ENCODE measurements around the gene RRAGA. TPM values are rescaled to one million over a fixed set of nuclear protein-coding genes. Genes with fewer than 3 reads are reported as not detected.

Gene RRAGA
- total and polyA plus RNA-seq, 2 experiments from 2014 or later = 24.7 to 36.1 TPM

DNA sequence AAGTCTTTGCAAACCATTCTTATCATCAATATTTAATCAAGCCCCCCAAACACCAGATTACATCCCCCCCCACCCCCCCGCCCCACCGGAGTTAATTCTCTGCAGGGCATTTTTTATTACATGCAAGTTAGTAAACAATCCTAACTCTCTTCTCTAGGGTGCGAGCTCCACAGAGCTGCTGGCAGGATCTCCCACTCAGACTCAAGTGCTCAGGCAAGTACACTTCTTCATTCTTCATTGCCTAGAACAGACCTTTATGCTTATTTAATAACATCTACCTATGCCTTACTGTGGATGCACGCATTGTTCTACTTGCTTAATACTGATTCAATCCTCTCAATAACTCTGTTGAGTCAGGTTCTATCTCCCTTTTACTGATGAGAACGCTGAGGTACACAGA lies 26.1 kb upstream of the RRAGA start:
- no peak for ATAC-seq
- Histone ChIP-seq H3K27me3 (ENCODE audit: insufficient read depth) (no peaks in the 10 kb centered on the region), H2AFZ (no peak overlapping the region), H4K20me1 (replicated peaks; ENCODE audit: insufficient read depth) (no peaks in the 10 kb centered on the region), H3K36me3 (ENCODE audit: insufficient read depth) (no peaks in the 10 kb centered on the region), H3K4me2 (no peak overlapping the region), H3K4me1 (ENCODE audit: insufficient read depth) (no peaks in the 10 kb centered on the region), H3K27ac (ENCODE audit: low read depth) (no peak overlapping the region), H3K9me2 (ENCODE audit: insufficient read depth) (peaks cover 8% of the 10 kb centered on the region), H3F3A (replicated peaks; ENCODE audit: low read depth) (no peaks in the 10 kb centered on the region), H3K4me3 (no peak overlapping the region), H3K79me2 (replicated peaks; ENCODE audit: insufficient read depth) (no peaks in the 10 kb centered on the region)
- Mint-ChIP-seq H3K9me3 (peaks cover 2% of the 10 kb centered on the region; the same call in 2 of the 3 replicates), H3K4me1 (no peaks in the 10 kb centered on the region), H3K27ac (no peak overlapping the region), H3K36me3 (ENCODE audit: low read depth) (no peaks in the 10 kb centered on the region), H3K4me3 (no peak overlapping the region), H3K27me3 (ENCODE audit: insufficient read depth, low read depth, poor library complexity) (no peaks in the 10 kb centered on the region)
- no peak for TF ChIP-seq ETS1 (IDR thresholded peaks at IDR 0.05)
- TF ChIP-seq, protein P1, sequence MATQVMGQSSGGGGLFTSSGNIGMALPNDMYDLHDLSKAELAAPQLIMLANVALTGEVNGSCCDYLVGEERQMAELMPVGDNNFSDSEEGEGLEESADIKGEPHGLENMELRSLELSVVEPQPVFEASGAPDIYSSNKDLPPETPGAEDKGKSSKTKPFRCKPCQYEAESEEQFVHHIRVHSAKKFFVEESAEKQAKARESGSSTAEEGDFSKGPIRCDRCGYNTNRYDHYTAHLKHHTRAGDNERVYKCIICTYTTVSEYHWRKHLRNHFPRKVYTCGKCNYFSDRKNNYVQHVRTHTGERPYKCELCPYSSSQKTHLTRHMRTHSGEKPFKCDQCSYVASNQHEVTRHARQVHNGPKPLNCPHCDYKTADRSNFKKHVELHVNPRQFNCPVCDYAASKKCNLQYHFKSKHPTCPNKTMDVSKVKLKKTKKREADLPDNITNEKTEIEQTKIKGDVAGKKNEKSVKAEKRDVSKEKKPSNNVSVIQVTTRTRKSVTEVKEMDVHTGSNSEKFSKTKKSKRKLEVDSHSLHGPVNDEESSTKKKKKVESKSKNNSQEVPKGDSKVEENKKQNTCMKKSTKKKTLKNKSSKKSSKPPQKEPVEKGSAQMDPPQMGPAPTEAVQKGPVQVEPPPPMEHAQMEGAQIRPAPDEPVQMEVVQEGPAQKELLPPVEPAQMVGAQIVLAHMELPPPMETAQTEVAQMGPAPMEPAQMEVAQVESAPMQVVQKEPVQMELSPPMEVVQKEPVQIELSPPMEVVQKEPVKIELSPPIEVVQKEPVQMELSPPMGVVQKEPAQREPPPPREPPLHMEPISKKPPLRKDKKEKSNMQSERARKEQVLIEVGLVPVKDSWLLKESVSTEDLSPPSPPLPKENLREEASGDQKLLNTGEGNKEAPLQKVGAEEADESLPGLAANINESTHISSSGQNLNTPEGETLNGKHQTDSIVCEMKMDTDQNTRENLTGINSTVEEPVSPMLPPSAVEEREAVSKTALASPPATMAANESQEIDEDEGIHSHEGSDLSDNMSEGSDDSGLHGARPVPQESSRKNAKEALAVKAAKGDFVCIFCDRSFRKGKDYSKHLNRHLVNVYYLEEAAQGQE (IDR thresholded peaks at IDR 0.05; ENCODE audit: unreplicated experiment) = no peak
- no peak for TF ChIP-seq POLR2AphosphoS5 (IDR thresholded peaks at IDR 0.05; ENCODE audit: low read depth)
- no peak for TF ChIP-seq STAT1 (IDR thresholded peaks at IDR 0.05; ENCODE audit: unreplicated experiment)
- no peak for TF ChIP-seq CREB1 (CRISPR knock-in tag; IDR thresholded peaks at IDR 0.05; ENCODE audit: low read depth)
- TF ChIP-seq, protein P2, sequence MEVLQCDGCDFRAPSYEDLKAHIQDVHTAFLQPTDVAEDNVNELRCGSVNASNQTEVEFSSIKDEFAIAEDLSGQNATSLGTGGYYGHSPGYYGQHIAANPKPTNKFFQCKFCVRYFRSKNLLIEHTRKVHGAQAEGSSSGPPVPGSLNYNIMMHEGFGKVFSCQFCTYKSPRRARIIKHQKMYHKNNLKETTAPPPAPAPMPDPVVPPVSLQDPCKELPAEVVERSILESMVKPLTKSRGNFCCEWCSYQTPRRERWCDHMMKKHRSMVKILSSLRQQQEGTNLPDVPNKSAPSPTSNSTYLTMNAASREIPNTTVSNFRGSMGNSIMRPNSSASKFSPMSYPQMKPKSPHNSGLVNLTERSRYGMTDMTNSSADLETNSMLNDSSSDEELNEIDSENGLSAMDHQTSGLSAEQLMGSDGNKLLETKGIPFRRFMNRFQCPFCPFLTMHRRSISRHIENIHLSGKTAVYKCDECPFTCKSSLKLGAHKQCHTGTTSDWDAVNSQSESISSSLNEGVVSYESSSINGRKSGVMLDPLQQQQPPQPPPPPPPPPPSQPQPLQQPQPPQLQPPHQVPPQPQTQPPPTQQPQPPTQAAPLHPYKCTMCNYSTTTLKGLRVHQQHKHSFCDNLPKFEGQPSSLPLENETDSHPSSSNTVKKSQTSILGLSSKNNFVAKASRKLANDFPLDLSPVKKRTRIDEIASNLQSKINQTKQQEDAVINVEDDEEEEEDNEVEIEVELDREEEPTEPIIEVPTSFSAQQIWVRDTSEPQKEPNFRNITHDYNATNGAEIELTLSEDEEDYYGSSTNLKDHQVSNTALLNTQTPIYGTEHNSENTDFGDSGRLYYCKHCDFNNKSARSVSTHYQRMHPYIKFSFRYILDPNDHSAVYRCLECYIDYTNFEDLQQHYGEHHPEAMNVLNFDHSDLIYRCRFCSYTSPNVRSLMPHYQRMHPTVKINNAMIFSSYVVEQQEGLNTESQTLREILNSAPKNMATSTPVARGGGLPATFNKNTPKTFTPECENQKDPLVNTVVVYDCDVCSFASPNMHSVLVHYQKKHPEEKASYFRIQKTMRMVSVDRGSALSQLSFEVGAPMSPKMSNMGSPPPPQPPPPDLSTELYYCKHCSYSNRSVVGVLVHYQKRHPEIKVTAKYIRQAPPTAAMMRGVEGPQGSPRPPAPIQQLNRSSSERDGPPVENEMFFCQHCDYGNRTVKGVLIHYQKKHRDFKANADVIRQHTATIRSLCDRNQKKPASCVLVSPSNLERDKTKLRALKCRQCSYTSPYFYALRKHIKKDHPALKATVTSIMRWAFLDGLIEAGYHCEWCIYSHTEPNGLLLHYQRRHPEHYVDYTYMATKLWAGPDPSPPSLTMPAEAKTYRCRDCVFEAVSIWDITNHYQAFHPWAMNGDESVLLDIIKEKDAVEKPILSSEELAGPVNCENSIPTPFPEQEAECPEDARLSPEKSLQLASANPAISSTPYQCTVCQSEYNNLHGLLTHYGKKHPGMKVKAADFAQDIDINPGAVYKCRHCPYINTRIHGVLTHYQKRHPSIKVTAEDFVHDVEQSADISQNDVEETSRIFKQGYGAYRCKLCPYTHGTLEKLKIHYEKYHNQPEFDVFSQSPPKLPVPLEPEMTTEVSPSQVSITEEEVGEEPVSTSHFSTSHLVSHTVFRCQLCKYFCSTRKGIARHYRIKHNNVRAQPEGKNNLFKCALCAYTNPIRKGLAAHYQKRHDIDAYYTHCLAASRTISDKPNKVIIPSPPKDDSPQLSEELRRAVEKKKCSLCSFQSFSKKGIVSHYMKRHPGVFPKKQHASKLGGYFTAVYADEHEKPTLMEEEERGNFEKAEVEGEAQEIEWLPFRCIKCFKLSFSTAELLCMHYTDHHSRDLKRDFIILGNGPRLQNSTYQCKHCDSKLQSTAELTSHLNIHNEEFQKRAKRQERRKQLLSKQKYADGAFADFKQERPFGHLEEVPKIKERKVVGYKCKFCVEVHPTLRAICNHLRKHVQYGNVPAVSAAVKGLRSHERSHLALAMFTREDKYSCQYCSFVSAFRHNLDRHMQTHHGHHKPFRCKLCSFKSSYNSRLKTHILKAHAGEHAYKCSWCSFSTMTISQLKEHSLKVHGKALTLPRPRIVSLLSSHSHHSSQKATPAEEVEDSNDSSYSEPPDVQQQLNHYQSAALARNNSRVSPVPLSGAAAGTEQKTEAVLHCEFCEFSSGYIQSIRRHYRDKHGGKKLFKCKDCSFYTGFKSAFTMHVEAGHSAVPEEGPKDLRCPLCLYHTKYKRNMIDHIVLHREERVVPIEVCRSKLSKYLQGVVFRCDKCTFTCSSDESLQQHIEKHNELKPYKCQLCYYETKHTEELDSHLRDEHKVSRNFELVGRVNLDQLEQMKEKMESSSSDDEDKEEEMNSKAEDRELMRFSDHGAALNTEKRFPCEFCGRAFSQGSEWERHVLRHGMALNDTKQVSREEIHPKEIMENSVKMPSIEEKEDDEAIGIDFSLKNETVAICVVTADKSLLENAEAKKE (CRISPR knock-in tag; IDR thresholded peaks at IDR 0.05) = no peak
- no peak for TF ChIP-seq JUNB (IDR thresholded peaks at IDR 0.05; ENCODE audit: unreplicated experiment)
- TF ChIP-seq ZNF331 (CRISPR knock-in tag; IDR thresholded peaks at IDR 0.05; ENCODE audit: low read depth) = no peak
- no peak for TF ChIP-seq ZNF114 (CRISPR knock-in tag; IDR thresholded peaks at IDR 0.05)
- TF ChIP-seq CTCF (conservative IDR thresholded peaks at IDR 0.05; ENCODE audit: low read depth in 2 of 2) = no peak
- TF ChIP-seq EZH2phosphoT487 (IDR thresholded peaks at IDR 0.05; ENCODE audit: unreplicated experiment) = no peak
- TF ChIP-seq EZH2 (IDR thresholded peaks at IDR 0.05; ENCODE audit: low read depth, unreplicated experiment) = no peak
- no peak for TF ChIP-seq NANOG (IDR thresholded peaks at IDR 0.05; ENCODE audit: borderline replicate concordance)
- DNase-seq (ENCODE audit: low spot score) = no peak

All from GM23338 (cell line).